PFSK-1 (cell line): Measurements from ENCODE around the gene VGLL3.

Source experiments
- FOXP2 ChIP-seq: optimal IDR thresholded peaks from 2 replicates; pipeline ENCODE3; 2011; ENCODE audit warnings: borderline replicate concordance, control low read depth, inconsistent platforms; ENCODE audit not compliant: insufficient read depth; ENCODE audit errors: extremely low read length, extremely low read depth
- POLR2AphosphoS5 ChIP-seq: IDR thresholded peaks from 2 replicates; pipeline ENCODE4 v1.6.1; 2012; ENCODE audit warnings: low read depth, mild to moderate bottlenecking, control low read depth, low read length, moderate library complexity
- REST ChIP-seq, 2 experiments: IDR thresholded peaks; 2 replicates each; pipeline versions ENCODE4 v1.6.1 to v1.8.0; 2011 to 2012; ENCODE audit warnings: low read depth in 2 of 2, low read length in 2 of 2, control low read depth in 1 of 2, inconsistent platforms in 1 of 2, mild to moderate bottlenecking in 1 of 2, moderate library complexity in 1 of 2; ENCODE audit not compliant: insufficient read depth in 1 of 2
- SIN3A ChIP-seq: IDR thresholded peaks from 2 replicates; pipeline ENCODE4 v1.6.1; 2012; ENCODE audit warnings: mild to moderate bottlenecking, low read length, moderate library complexity, borderline replicate concordance; ENCODE audit not compliant: insufficient read depth
- TAF1 ChIP-seq: IDR thresholded peaks from 2 replicates; pipeline ENCODE4 v1.6.1; 2012; ENCODE audit warnings: low read length, control low read depth, borderline replicate concordance; ENCODE audit not compliant: insufficient read depth

VGLL3 gene

GRCh38 chr3:86989611-86990010, 1.3 kb downstream of the VGLL3 start:
- TF ChIP-seq TAF1, result no peak
- TF ChIP-seq REST (IDR thresholded peaks at IDR 0.05; ENCODE audit: insufficient read depth in 1 of 2, low read depth in 2 of 2, low read length in 2 of 2), result no peak
- TF ChIP-seq SIN3A, result no peak
- no peak for TF ChIP-seq FOXP2
- no peak for TF ChIP-seq POLR2AphosphoS5

- TF ChIP-seq TAF1 (no peak), FOXP2 (no peak), REST (IDR thresholded peaks at IDR 0.05; ENCODE audit: insufficient read depth in 1 of 2, low read depth in 2 of 2, low read length in 2 of 2) (no peak), SIN3A (no peak), POLR2AphosphoS5 (no peak)
Observed at GRCh38 chr3:86989006-86989405, 1.9 kb downstream of the VGLL3 start.

- no peak for TF ChIP-seq REST (IDR thresholded peaks at IDR 0.05; ENCODE audit: insufficient read depth in 1 of 2, low read depth in 2 of 2, low read length in 2 of 2)
- TF ChIP-seq SIN3A, result no peak
- no peak for TF ChIP-seq FOXP2
- no peak for TF ChIP-seq POLR2AphosphoS5
- TF ChIP-seq TAF1, result no peak
Observed at GRCh38 chr3:86988235-86988634, 2.7 kb downstream of the VGLL3 start.

- TF ChIP-seq TAF1 (no peak), SIN3A (no peak), POLR2AphosphoS5 (no peak), REST (IDR thresholded peaks at IDR 0.05; ENCODE audit: insufficient read depth in 1 of 2, low read depth in 2 of 2, low read length in 2 of 2) (no peak), FOXP2 (no peak)
Observed at GRCh38 chr3:86987421-86987715, 3.6 kb downstream of the VGLL3 start.

- TF ChIP-seq TAF1 (no peak), POLR2AphosphoS5 (no peak), REST (IDR thresholded peaks at IDR 0.05; ENCODE audit: insufficient read depth in 1 of 2, low read depth in 2 of 2, low read length in 2 of 2) (no peak), FOXP2 (no peak), SIN3A (no peak)
Observed at GRCh38 chr3:86986671-86987420, 4.1 kb downstream of the VGLL3 start.
